ENCODE results near the gene CATSPER4.

CATSPER4 gene

GRCh38 chr1:26237230-26237966 is 47.0 kb downstream of the CATSPER4 start:
- DNase-seq: peak in 1 of 51 donors; percentile 12

- peak in 9 of 51 donors; percentile 2 to 72 (median 12) for DNase-seq
Observed at GRCh38 chr1:26239936-26240335, 49.5 kb downstream of the CATSPER4 start.
